ENCODE results near the gene VGLL1. TPM values are rescaled to one million over a fixed set of nuclear protein-coding genes. Genes with fewer than 3 reads are reported as not detected.

Gene VGLL1
- not detected in 2 replicates for total RNA-seq

GRCh38 chrX:136531951-136532350 lies at the start of gene VGLL1:
VGLL1 (plus strand) TSS chrX:136532215; CDS start chrX:136536021, 3,806 bp downstream.

GRCh38 chrX:136487647-136488046 lies 44.4 kb upstream of the VGLL1 start, which contains the start of gene BRS3:
BRS3 (plus strand) TSS chrX:136487947; CDS start chrX:136488115, 168 bp downstream.

DNA sequence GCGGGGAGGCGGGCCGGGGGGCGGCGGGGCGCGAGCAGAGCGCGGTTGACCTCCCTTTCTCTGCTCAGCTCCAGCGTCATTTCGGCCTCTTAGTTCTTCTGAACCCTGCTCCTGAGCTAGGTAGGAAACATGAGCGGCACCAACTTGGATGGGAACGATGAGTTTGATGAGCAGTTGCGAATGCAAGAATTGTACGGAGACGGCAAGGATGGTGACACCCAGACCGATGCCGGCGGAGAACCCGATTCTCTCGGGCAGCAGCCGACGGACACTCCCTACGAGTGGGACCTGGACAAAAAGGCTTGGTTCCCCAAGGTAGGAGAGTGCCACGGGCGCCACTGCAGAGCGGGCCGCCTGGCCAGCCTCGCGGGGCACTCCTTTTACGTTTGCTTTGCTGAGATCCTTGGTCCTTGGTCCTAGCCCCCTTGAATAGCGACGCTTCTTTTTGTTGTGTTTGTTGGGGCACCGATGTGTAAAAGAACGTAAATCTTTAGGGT lies 34.4 kb upstream of the VGLL1 start, which contains the start of gene HTATSF1:
Gene HTATSF1, plus strand, starts transcription at position 37 of the 497 bp plus-strand sequence. Its CDS starts 93 bp downstream, at position 130.

Other genes starting within 250 kb of the VGLL1 start
- not detected in 2 replicates for gene ADGRG4, start 231.3 kb upstream of the VGLL1 start, total RNA-seq
- gene BRS3, start 44.3 kb upstream of the VGLL1 start, total RNA-seq = not detected in 2 replicates
- 39.5 and 44.1 TPM in 2 replicates for gene HTATSF1, start 34.6 kb upstream of the VGLL1 start, total RNA-seq
- not detected in 2 replicates for gene CD40LG, start 115.9 kb downstream of the VGLL1 start, total RNA-seq
- gene ARHGEF6, start 248.7 kb downstream of the VGLL1 start, total RNA-seq = 12.1 and 14.1 TPM in 2 replicates